Amniotic epithelial cell (primary cell): ENCODE measurements around the gene KRTAP6-3.

Experiments
- DNase-seq: peaks from one replicate; pipeline ENCODE4 v3.0.0-alpha.2; 2010; ENCODE audit warnings: low read depth

KRTAP6-3 gene, protein sequence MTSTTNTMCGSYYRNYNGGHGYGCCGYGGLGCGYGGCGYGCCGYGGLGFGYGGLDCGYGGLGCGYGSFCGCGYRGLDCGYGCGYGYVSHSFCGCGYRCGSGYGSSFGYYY

GRCh38 chr21:30592140-30592539, at the start of gene KRTAP6-3:
TSS of gene KRTAP6-3 (plus strand) at chr21:30592440. CDS start at chr21:30592446, 6 bp downstream.
- no peak for DNase-seq

DNA sequence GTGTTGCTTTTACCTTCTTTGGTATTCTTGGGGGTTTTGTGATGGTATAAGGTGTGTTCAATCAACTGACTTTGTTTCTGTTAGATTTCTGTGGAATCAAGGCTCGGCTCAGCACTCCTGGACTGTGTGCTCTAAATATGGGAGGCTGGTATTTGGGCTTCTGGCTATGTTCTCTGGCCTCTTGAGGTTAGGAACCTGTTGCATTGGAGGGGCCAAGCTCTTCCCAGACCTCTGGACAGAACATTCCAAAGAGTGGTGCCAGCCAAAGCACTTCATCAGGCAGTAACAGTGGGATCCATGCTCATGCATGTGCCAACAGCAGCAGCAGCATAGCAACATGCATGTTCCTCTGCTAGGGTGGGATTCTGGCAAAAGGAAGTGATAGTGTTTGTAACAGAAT, 39.5 kb upstream of the KRTAP6-3 start:
- no peak for DNase-seq

DNA sequence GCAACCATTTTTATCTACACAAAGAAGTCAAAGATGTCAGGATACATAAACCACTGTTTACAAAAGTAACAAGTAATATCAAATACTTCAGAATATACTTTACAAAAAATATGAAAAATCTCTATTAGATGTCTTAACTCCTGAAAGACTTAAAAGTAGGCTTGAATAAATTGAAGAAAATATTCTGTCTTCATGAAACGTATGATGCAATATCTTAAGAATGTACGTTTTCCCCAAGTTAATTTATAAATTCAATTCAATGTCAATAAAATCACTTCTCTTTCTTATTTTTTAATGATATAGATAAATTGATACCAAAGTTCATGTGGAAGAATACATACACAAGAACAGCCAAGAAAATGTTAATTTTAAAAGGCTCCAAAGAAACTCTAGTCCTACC, 37.1 kb upstream of the KRTAP6-3 start:
- DNase-seq = no peak

DNA sequence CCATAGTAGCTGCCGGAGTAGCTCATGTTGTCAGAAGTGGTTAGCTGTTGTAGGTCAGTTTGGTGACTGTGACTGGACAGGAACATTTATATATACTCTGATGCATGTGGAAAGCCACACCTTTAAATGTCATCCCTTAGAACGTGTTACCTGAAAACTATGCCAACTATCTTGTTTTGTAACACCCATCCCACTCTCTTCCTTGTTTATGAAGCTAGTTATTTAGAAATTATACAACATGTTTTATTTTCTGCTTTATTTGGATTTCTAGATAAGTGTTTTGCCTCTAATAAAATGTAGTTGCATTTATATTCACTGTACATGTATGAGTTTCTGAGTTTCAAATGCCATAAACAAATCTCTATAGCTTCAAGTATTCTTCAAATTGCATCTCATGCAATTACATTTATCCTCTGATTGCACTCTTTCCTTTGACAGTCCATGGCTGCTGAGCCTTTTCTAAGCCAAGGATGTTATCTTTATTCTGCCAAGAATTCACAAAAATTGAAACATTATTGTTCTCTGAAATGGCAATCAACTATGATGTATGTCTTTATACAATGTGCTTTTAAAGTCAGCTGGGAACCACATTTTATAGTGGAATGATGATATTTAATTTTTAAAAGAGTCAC, 30.9 kb upstream of the KRTAP6-3 start, which contains the start of gene KRTAP19-7:
Gene KRTAP19-7 (minus strand): TSS at position 51 of the 632 bp plus-strand sequence. CDS start 25 bp downstream, at position 26.
- DNase-seq = no peak

- DNase-seq = no peak
Observed at GRCh38 chr21:30561957-30562356, 30.3 kb upstream of the KRTAP6-3 start.

DNA sequence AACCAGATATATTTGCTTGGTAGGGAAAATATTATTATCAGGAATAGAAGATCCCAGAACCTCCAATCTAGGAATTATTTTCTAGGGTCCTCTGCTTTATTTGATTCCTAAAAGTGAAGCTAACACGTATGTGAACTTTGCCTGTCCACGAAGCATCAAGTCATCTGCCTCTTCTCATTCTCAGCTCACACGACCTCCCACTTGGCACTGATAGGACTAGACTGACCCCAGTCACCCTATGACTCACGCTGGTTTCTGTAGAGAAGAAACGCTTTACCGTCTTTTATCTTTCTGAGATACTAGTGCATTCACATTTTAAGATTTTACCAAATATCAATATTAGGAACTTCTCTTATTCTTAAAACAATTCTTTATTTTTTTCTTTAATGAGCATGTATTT, 29.2 kb upstream of the KRTAP6-3 start:
- DNase-seq = no peak

DNA sequence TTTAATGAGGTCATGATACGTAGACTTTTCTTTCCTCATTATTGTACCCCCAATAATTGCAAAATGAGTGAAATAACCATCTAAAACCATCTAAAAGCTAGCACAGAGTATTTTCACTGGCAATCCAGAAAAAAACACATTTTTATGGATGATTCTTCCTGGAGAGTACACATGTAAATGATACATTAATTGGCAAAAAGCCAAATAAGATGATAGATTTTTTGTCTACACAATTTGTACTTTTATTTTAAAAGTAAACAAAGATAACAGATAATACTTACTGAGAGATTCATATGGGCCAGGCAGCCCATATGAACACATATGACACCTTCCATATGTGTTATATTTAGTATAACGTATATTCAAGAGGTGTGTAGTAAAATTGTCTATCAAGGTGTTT, 28.6 kb upstream of the KRTAP6-3 start:
- no peak for DNase-seq

GRCh38 chr21:30567617-30568016, 24.6 kb upstream of the KRTAP6-3 start:
- no peak for DNase-seq

GRCh38 chr21:30577766-30578165, 14.5 kb upstream of the KRTAP6-3 start:
- DNase-seq = no peak

- no peak for DNase-seq
Observed at GRCh38 chr21:30579346-30579745, 12.9 kb upstream of the KRTAP6-3 start.

DNA sequence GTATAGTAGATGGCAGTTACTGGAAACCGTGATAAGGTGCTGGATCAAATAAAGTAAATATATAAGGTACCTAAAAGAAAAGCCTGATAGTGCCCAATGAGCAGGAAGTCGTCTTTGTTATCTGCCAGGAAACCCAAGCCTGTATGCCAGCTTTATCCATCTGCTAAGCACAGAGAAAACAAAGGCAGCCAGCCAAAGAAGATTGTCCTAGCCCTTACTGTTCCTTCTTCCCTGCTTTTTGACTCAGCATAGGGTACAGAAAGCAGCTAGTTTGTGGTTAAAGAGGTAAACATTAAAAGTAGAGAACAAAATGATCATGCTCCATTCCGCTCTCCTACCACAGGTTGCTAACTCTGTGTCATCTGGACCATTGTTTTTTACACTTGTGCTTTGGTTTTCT, 12.1 kb upstream of the KRTAP6-3 start:
- DNase-seq = no peak

- no peak for DNase-seq
Observed at GRCh38 chr21:30582870-30583269, 9.4 kb upstream of the KRTAP6-3 start.

DNA sequence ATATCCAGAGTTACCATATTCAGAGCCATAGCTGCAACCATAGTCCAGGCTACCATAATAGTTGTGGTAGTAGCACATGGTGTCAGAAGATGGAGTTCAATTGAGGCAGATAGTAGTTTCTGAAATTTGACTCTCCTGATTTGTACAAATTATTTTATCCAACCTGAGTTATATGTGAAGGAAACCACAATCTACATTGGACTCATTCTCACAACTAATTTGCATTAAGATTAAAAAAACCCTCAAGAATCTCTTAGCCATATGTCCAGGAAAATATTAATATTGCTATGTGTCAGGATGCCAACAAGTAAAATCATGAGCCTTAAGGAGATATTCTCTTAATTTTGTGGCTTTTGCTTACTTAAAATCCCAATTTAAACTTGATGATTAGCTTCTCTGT, 1.9 kb upstream of the KRTAP6-3 start, which contains the start of gene KRTAP22-2:
Gene KRTAP22-2 (minus strand): TSS at position 101 of the 400 bp plus-strand sequence.
- DNase-seq = no peak

DNA sequence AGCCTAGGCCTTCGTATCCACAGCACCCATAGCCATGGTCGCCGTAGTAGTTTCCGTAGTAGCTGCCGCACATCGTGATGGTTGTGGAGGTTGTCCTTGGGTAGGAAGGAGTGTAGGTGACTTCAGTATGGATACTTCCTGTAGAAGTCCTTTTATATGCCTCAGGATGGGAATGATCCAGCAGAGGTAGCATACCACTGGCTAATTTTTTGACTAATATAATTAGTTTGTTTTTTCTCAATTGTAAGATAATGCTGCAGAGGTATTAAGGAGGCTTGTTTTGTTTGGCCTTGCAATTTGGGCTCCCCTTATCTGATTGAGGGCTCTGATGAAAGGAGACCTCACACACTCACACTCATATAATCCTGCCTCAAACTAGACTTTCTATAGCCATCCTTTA, 6.6 kb downstream of the KRTAP6-3 start, which contains the start of gene KRTAP6-2:
Gene KRTAP6-2 (minus strand): TSS at position 101 of the 400 bp plus-strand sequence. CDS start 28 bp downstream, at position 73.
- no peak for DNase-seq

DNA sequence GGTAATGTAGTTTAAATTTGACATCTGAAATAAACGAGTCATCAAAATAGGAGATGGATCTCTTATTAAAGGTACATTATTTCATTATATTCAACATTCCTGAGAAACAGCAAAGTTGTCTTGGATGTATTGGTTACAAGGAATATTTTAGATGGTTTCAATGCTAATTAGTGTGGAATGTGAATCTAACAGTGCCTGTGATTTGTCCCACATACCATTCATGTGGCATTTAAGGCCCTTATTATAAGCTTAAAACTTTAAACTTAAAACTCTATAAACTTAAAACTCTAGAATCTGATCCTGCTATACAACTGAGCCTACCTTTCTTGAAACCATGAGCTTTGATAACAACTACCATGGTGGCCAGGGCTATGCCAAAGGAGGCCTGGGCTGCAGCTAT, 8.5 kb downstream of the KRTAP6-3 start, which contains the start of gene KRTAP22-1:
Gene KRTAP22-1 (plus strand): TSS at position 301 of the 400 bp plus-strand sequence.
- no peak for DNase-seq

DNA sequence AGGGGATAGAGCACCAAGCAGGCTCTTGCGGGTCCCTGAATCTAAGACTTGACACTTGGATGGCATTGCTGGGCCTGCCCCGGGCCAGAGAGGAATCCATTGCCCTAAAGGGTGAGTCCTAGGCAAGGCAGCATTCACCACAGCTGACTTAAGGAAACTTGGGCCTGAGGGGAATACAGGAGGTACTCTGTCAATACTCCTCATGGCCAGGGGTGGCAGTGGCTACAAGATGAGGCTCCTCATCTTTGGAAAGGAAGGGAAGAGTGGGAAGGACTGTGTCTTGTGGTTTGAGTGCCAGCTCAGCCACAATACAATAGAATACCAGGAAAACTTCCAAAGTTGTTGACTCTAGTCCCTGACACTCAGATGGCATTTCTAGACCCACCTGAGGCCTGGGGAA, 13.7 kb downstream of the KRTAP6-3 start:
- no peak for DNase-seq

- DNase-seq = no peak
Observed at GRCh38 chr21:30612132-30612531, 19.9 kb downstream of the KRTAP6-3 start.

DNA sequence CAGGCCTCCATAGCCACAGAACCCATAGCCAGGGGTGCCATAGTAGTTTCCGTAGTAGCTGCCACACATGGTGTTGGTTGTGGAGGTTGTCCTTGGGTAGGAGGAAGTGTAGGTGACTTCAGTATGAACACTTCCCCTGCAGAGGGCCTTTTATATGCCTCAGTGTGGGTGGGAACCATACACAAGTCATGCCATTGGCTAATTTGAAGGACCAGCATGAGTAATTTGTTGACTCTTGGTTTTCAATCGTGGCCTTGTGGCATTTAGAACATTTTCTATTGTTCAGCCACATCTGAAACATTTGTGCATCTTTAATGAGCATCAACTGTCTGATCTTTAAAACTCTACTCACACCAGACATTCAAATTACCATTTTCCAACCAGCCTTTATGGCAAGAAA, 21.6 kb downstream of the KRTAP6-3 start, which contains the start of gene KRTAP6-1:
Gene KRTAP6-1 (minus strand): TSS at position 95 of the 400 bp plus-strand sequence. CDS start 26 bp downstream, at position 69.
- DNase-seq = no peak

DNA sequence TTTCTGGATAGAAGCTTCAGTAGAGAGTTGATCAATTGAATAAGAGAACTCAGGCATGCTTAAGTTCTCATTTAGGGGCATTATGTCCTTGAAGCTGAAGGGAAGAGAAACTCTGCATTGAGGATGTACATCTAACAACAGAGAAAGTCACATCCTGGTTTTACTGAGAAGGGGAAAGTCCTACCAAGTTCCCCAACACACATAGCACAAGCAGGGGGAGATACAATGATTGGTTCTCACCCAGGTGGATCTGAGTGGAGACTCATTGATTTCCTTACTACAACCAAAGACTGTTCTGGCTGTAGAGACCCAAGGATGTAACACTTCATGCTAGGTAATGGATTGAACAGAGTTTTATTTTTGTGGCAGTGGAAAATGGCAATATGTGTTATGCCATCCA, 23.0 kb downstream of the KRTAP6-3 start:
- DNase-seq = no peak

DNA sequence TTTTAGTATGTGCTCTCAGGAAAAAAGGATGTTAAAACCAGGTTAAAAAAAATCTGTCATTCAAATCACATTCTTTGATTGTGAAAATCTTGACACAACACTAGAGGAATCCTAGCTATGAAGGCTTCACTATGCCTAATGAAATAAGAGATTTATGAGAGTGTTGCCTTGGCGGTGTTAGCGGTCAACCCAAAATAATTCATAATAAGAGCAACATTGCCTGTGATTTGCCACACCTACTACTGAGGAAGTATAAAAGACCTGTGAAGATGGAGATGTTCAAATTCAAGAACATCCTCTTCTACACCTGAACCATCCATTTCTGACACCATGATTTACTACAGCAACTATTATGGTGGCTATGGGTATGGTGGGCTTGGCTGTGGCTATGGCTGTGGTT, 23.9 kb downstream of the KRTAP6-3 start, which contains the start of gene KRTAP20-1:
Gene KRTAP20-1 (plus strand): TSS at position 301 of the 400 bp plus-strand sequence. CDS start 30 bp downstream, at position 331.
- no peak for DNase-seq

DNA sequence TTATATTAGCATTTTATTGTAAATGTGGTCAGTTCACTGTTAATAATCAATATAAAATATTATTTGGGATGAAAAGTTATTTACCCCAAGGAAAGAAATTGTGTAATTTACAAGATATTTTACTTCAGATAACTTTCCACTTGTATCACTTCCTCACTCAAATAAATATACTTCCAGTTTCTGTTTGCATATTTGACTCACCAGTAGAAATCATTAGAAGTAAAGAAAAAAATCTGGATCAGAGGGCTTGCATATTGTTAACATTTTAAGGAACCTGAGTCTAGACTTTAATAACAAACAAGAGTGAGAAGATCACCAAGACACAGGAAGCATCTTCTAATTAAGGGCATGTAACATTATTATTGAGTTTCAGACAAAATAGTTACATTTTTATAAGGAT, 27.8 kb downstream of the KRTAP6-3 start:
- DNase-seq = no peak

GRCh38 chr21:30620522-30620921, 28.3 kb downstream of the KRTAP6-3 start, which contains the start of gene KRTAP20-4:
TSS of gene KRTAP20-4 (plus strand) at chr21:30620627.
- DNase-seq = no peak

- DNase-seq = no peak
Observed at GRCh38 chr21:30623362-30623761, 31.1 kb downstream of the KRTAP6-3 start.
